Activated CD4-positive, alpha-beta memory T cell treated with anti-CD3 and anti-CD28 coated beads, Interleukin-2, amount 10 ng/mL, durations not matched to agents 7 days and 5 days (primary cell): ENCODE results near the gene RHOF. TPM values are rescaled to one million over a fixed set of nuclear protein-coding genes. Genes with fewer than 3 reads are reported as not detected.

Experiments used
- CTCF ChIA-PET: fragments of 350-600 bp; sonication (Branson Sonifier 250); formaldehyde crosslinking; loops from one replicate; lab custom pipeline; 2021; ENCODE audit warnings: antibody characterized with exemption, inconsistent platforms; lab: Charles Lee
- POLR2A ChIA-PET: fragments of 350-600 bp; sonication (Branson Sonifier 250); formaldehyde crosslinking; loops from one replicate; lab custom pipeline; 2021; ENCODE audit warnings: antibody characterized with exemption; lab: Charles Lee
- DNase-seq: peaks from one replicate; pipeline ENCODE4 v3.0.0-alpha.2; 2020
- H3K27ac Mint-ChIP-seq: one replicate; pipeline ENCODE4 v1.8.0; 2021; ENCODE audit warnings: mild to moderate bottlenecking, mixed read lengths
- H3K27me3 Mint-ChIP-seq: one replicate; pipeline ENCODE4 v1.8.0; 2021; ENCODE audit warnings: mixed read lengths
- H3K36me3 Mint-ChIP-seq: one replicate; pipeline ENCODE4 v1.8.0; 2021; ENCODE audit warnings: low read depth, mixed read lengths
- H3K4me1 Mint-ChIP-seq: one replicate; pipeline ENCODE4 v1.8.0; 2021; ENCODE audit warnings: mixed read lengths
- H3K4me3 Mint-ChIP-seq: one replicate; pipeline ENCODE4 v1.8.0; 2021; ENCODE audit warnings: mild to moderate bottlenecking, mixed read lengths
- H3K9me3 Mint-ChIP-seq: one replicate; pipeline ENCODE4 v1.8.0; 2021; ENCODE audit warnings: mixed read lengths
- total RNA-seq, 2 experiments: library from RNA; stranded (reverse); gene quantifications; one replicate each; pipeline ENCODE4 v1.2.3, GENCODE V29; 2021

The RHOF gene
- total RNA-seq, 2 experiments from 2014 or later, result 157 to 163 TPM

GRCh38 chr12:121815263-121815662 lies 21.8 kb upstream of the RHOF start:
- POLR2A ChIA-PET, result interaction anchor here (0.8 to 1.9 kb wide), 3 partner anchors 9 to 20 kb away, joined by 3 to 9 read pairs (median 3); no protein-coding TSS in a partner anchor
- no peak overlapping the region for H3K4me3 Mint-ChIP-seq
- CTCF ChIA-PET, result interaction anchor here (2.5 kb wide), 1 partner anchor 21 kb away, joined by 14 read pairs; no protein-coding TSS in a partner anchor

GRCh38 chr12:121814429-121815119 lies 21.1 kb upstream of the RHOF start:
- Mint-ChIP-seq H3K9me3 (no peaks in the 10 kb centered on the region), H3K4me3 (no peak overlapping the region), H3K27me3 (no peaks in the 10 kb centered on the region), H3K4me1 (peaks cover 37% of the 10 kb centered on the region), H3K36me3 (peaks cover 56% of the 10 kb centered on the region), H3K27ac (no peak overlapping the region)
- ChIA-PET CTCF (interaction anchor here (2.5 kb wide), 1 partner anchor 20 kb away, joined by 14 read pairs; no protein-coding TSS in a partner anchor), POLR2A (interaction anchor here (1.3 to 27.1 kb wide), 3 partner anchors 8 to 27 kb away, joined by 3 to 1170 read pairs (median 9); partner anchors contain the start of gene RHOF)
- DNase-seq, result no peak

More at GRCh38 chr12:121815263-121815662, 21.8 kb upstream of the RHOF start:
- no peak for DNase-seq
- Mint-ChIP-seq H3K9me3 (no peaks in the 10 kb centered on the region), H3K27me3 (no peaks in the 10 kb centered on the region), H3K36me3 (peaks cover 53% of the 10 kb centered on the region), H3K27ac (peak overlapping the region; percentile 44), H3K4me1 (peaks cover 36% of the 10 kb centered on the region)

GRCh38 chr12:121813951-121814350 lies 20.5 kb upstream of the RHOF start:
- H3K36me3 Mint-ChIP-seq, result peaks cover 57% of the 10 kb centered on the region
- H3K9me3 Mint-ChIP-seq, result no peaks in the 10 kb centered on the region
- no peaks in the 10 kb centered on the region for H3K27me3 Mint-ChIP-seq
- peak overlapping the region; percentile 73 for H3K27ac Mint-ChIP-seq
- no peak for DNase-seq
- ChIA-PET POLR2A (interaction anchor here (27.1 kb wide), 1 partner anchor 27 kb away, joined by 1170 read pairs; the partner anchor contains the start of gene RHOF), CTCF (interaction anchor here (14.5 kb wide), 1 partner anchor 23 kb away, joined by 683 read pairs; the partner anchor contains the start of gene RHOF)
- no peak overlapping the region for H3K4me3 Mint-ChIP-seq
- H3K4me1 Mint-ChIP-seq, result peaks cover 43% of the 10 kb centered on the region

GRCh38 chr12:121812921-121813896 lies 19.7 kb upstream of the RHOF start:
- Mint-ChIP-seq H3K4me3 (peak overlapping the region; percentile 81), H3K27me3 (no peaks in the 10 kb centered on the region), H3K36me3 (peaks cover 61% of the 10 kb centered on the region), H3K4me1 (peaks cover 47% of the 10 kb centered on the region), H3K9me3 (no peaks in the 10 kb centered on the region), H3K27ac (peak overlapping the region; percentile 73)
- ChIA-PET POLR2A (interaction anchor here (1.8 to 27.1 kb wide), 2 partner anchors 26 to 75 kb away, joined by 8 to 1170 read pairs; partner anchors contain the start of genes PSMD9 and RHOF), CTCF (interaction anchor here (0.9 to 14.5 kb wide), 6 partner anchors 11 to 106 kb away, joined by 3 to 683 read pairs (median 25); partner anchors contain the start of genes CFAP251, PSMD9, RHOF and SETD1B)
- peak; percentile 37 for DNase-seq

- DNase-seq, result peak; percentile 54
- H3K27me3 Mint-ChIP-seq, result no peaks in the 10 kb centered on the region
- H3K9me3 Mint-ChIP-seq, result no peaks in the 10 kb centered on the region
- H3K4me3 Mint-ChIP-seq, result peak overlapping the region; percentile 81
- H3K4me1 Mint-ChIP-seq, result peaks cover 51% of the 10 kb centered on the region
- POLR2A ChIA-PET, result interaction anchor here (0.6 to 27.1 kb wide), 5 partner anchors 25 to 185 kb away, joined by 3 to 1170 read pairs (median 4); partner anchors contain the start of genes PSMD9 and RHOF
- CTCF ChIA-PET, result interaction anchor here (0.6 to 14.5 kb wide), 21 partner anchors 10 to 629 kb away, joined by 3 to 683 read pairs (median 5); partner anchors contain the start of genes CFAP251, PSMD9, RHOF and SETD1B
- H3K36me3 Mint-ChIP-seq, result peaks cover 55% of the 10 kb centered on the region
- peak overlapping the region; percentile 61 for H3K27ac Mint-ChIP-seq
These were observed 18.9 kb upstream of the RHOF start for GRCh38 chr12:121812320-121812871.

GRCh38 chr12:121811434-121812319 lies 18.2 kb upstream of the RHOF start:
- CTCF ChIA-PET, result interaction anchor here (0.6 to 14.5 kb wide), 24 partner anchors 9 to 1070 kb away, joined by 3 to 683 read pairs (median 4); partner anchors contain the start of genes CFAP251, PSMD9, RHOF and SETD1B
- POLR2A ChIA-PET, result interaction anchor here (0.6 to 27.1 kb wide), 7 partner anchors 24 to 411 kb away, joined by 3 to 1170 read pairs (median 4); partner anchors contain the start of genes PSMD9 and RHOF
- H3K27me3 Mint-ChIP-seq, result no peaks in the 10 kb centered on the region
- H3K4me1 Mint-ChIP-seq, result peaks cover 57% of the 10 kb centered on the region
- peak overlapping the region; percentile 81 for H3K4me3 Mint-ChIP-seq
- no peaks in the 10 kb centered on the region for H3K9me3 Mint-ChIP-seq
- peak; percentile 73 for DNase-seq
- peak overlapping the region; percentile 61 for H3K27ac Mint-ChIP-seq
- H3K36me3 Mint-ChIP-seq, result peaks cover 54% of the 10 kb centered on the region

GRCh38 chr12:121810833-121811433 lies 17.4 kb upstream of the RHOF start:
- Mint-ChIP-seq H3K4me3 (peak overlapping the region; percentile 81), H3K36me3 (peaks cover 54% of the 10 kb centered on the region), H3K27me3 (no peaks in the 10 kb centered on the region), H3K4me1 (peaks cover 63% of the 10 kb centered on the region), H3K9me3 (no peaks in the 10 kb centered on the region), H3K27ac (peak overlapping the region; percentile 48)
- POLR2A ChIA-PET, result interaction anchor here (1.1 to 27.1 kb wide), 6 partner anchors 24 to 411 kb away, joined by 3 to 1170 read pairs (median 4); partner anchors contain the start of genes PSMD9 and RHOF
- CTCF ChIA-PET, result interaction anchor here (0.6 to 14.5 kb wide), 14 partner anchors 9 to 1069 kb away, joined by 3 to 683 read pairs (median 4); partner anchors contain the start of genes PSMD9, RHOF and SETD1B
- no peak for DNase-seq

GRCh38 chr12:121810234-121810817 lies 16.8 kb upstream of the RHOF start:
- Mint-ChIP-seq H3K27ac (no peak overlapping the region), H3K27me3 (no peaks in the 10 kb centered on the region), H3K4me3 (no peak overlapping the region), H3K4me1 (peaks cover 65% of the 10 kb centered on the region), H3K9me3 (no peaks in the 10 kb centered on the region), H3K36me3 (peaks cover 56% of the 10 kb centered on the region)
- DNase-seq, result no peak
- ChIA-PET CTCF (interaction anchor here (1.2 to 14.5 kb wide), 5 partner anchors 8 to 78 kb away, joined by 3 to 683 read pairs (median 38); partner anchors contain the start of genes PSMD9, RHOF and SETD1B), POLR2A (interaction anchor here (1.1 to 27.1 kb wide), 2 partner anchors 23 to 219 kb away, joined by 3 to 1170 read pairs; partner anchors contain the start of gene RHOF)

- H3K27me3 Mint-ChIP-seq, result no peaks in the 10 kb centered on the region
- H3K4me3 Mint-ChIP-seq, result no peak overlapping the region
- H3K4me1 Mint-ChIP-seq, result peaks cover 63% of the 10 kb centered on the region
These were observed 16.2 kb upstream of the RHOF start for GRCh38 chr12:121809712-121810116.

GRCh38 chr12:121808623-121809022 lies 15.1 kb upstream of the RHOF start:
- ChIA-PET POLR2A (interaction anchor here (27.1 kb wide), 1 partner anchor 21 kb away, joined by 1170 read pairs; the partner anchor contains the start of gene RHOF), CTCF (interaction anchor here (14.5 kb wide), 1 partner anchor 18 kb away, joined by 683 read pairs; the partner anchor contains the start of gene RHOF)
- Mint-ChIP-seq H3K4me3 (no peak overlapping the region), H3K4me1 (peaks cover 60% of the 10 kb centered on the region), H3K27ac (peak overlapping the region; percentile 24), H3K36me3 (peaks cover 57% of the 10 kb centered on the region), H3K27me3 (no peaks in the 10 kb centered on the region), H3K9me3 (no peaks in the 10 kb centered on the region)
- no peak for DNase-seq

More at GRCh38 chr12:121809712-121810116, 16.2 kb upstream of the RHOF start:
- CTCF ChIA-PET, result interaction anchor here (4.0 to 14.5 kb wide), 2 partner anchors 19 to 79 kb away, joined by 38 to 683 read pairs; partner anchors contain the start of genes PSMD9 and RHOF
- Mint-ChIP-seq H3K36me3 (peaks cover 57% of the 10 kb centered on the region), H3K27ac (no peak overlapping the region), H3K9me3 (no peaks in the 10 kb centered on the region)
- POLR2A ChIA-PET, result interaction anchor here (27.1 kb wide), 1 partner anchor 22 kb away, joined by 1170 read pairs; the partner anchor contains the start of gene RHOF
- no peak for DNase-seq
